HG02852 (cell line): ENCODE data around the gene GTPBP6.
"Not testable (repeated sequence)": the region's sequence is repeated elsewhere in the genome, so short reads cannot be mapped to it uniquely, and the experiment has no call there.

Experiments
- ATAC-seq: cut with Tn5 transposase; IDR thresholded peaks from one replicate; pipeline ENCODE4 v1.9.1; 2021; ENCODE audit warnings: mild to moderate bottlenecking, moderate library complexity; ENCODE audit not compliant: unreplicated experiment

GTPBP6 gene

GRCh38 chrX:352582-353314, 34.2 kb upstream of the GTPBP6 start:
- ATAC-seq, result no peak

GRCh38 chrX:352181-352580, 33.6 kb upstream of the GTPBP6 start:
- ATAC-seq, result no peak

DNA sequence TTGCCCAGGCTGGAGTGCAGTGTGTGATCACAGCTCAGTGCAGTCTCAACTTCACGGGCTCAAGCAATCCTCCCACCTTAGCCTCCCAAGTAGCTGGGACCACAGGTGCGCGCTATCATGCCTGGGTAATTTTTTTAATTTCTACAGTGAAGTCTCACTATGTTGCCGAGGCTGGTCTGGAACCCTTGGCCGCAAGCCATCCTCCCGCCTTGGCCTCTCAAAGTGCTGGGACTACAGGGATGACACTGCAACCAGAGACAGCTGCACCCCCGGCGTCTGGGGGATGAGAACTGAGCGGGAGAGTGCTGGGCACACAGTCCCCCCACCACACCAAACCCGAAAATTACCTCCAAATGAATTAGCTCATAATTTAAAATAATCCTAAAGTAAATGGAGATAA, 33.1 kb upstream of the GTPBP6 start:
- no peak for ATAC-seq

GRCh38 chrX:351324-351641, 32.7 kb upstream of the GTPBP6 start:
- ATAC-seq, result not testable (repeated sequence)

- ATAC-seq, result no peak
Observed at GRCh38 chrX:350534-351323, 32.1 kb upstream of the GTPBP6 start.

GRCh38 chrX:350148-350533, 31.5 kb upstream of the GTPBP6 start:
- ATAC-seq, result no peak

DNA sequence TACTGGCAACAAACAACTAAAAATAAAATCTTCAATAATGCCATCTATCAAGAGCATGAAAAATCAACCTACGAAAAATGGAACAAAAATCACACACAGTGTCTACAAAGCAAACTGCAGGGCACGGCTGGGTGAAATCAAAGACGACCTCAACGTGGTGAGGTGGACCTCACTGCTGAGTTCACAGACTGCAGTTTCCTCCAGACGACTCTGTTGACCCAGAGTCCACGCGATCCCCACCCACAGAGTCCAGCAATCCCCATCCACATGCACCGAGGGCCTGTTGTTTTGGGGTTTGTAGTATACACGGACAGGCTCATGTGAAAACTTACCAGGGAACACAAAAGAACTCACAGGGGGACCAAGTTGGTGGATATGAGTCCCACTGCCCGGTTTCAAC, 31.1 kb upstream of the GTPBP6 start:
- no peak for ATAC-seq

- no peak for ATAC-seq
Observed at GRCh38 chrX:349196-349595, 30.6 kb upstream of the GTPBP6 start.

GRCh38 chrX:348461-349117, 30.0 kb upstream of the GTPBP6 start:
- no peak for ATAC-seq

DNA sequence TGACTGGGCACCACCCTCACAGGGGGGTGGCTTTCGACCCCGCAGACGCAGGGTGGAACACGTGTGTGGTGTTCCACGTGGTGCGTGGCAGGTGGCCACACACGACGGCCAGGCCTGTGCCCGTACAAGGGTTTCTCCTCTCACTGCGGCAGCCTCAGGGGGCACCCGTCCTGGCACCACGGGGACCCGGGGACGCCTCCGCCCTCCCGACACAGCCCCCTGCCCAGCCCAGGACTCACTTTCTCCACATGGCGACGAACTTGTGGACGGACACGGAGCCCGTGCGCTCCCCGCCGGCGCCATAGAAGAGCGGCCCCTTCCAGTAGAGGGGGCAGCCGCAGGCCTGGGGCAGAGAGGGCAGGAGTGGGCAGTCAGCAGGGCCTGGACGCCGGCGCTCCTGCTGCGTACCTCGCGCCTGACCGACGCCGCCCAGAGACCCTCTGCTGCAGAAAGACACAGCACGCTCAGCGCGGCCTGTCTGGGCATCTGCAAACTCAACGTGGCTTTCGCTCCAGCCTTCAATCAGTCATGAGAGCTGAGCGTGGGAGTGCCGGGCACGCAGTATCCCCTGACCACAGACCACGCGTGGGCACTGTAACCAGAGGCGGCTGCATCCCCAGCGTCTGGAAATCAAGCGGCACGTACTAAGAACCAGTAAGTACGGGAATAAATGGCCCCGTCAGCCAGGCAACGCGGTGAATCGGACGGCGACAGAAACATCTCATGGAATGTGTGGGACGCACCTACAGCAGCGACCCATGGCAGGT, 28.9 kb upstream of the GTPBP6 start:
- no peak for ATAC-seq

GRCh38 chrX:346034-346813, 27.6 kb upstream of the GTPBP6 start:
- ATAC-seq, result no peak

DNA sequence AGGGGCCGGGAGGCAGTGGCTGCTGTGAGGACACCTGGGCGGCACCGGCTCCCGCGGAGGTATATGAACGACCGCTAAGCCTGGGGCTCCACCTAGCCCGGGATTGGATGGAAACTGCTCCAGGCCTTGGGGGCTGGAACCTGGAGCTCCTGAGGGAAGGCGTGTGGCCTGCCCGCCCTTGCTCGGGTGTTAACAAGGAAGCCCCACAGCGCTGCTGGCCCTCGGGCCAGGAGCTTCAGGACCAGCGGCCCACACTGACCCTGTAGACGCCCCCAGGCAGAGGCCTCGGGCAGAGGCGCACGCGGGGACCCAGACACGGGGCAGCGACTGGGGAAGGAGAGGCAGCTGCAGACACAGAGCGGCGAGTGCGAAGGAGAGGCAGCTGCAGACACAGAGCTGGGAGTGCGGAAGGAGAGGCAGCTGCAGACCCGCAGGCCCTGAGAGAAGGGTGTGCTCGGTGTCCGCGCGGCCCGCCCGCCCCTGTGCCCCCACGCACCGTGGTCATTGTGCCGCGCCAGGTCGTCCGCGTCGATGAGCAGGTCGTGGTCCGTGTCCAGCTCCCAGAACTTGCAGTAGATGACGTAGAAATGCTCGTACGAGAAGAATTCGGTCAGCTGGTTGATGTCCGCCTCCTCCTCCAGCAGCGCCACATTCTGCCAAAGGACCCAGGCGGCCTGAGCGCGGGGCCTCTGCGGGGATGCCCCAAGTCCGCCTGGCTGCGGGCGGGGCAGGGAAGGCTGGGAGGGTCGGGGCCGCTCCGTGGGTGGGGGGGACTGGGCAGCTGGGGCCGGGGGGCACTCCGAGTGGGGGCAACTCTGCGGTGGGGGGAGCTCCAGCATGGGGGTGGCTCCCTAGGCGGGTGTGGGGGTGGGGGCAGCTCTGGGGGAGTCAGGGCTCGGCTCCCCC, 26.7 kb upstream of the GTPBP6 start:
- no peak for ATAC-seq

GRCh38 chrX:344371-344901, 25.8 kb upstream of the GTPBP6 start:
- no peak for ATAC-seq

DNA sequence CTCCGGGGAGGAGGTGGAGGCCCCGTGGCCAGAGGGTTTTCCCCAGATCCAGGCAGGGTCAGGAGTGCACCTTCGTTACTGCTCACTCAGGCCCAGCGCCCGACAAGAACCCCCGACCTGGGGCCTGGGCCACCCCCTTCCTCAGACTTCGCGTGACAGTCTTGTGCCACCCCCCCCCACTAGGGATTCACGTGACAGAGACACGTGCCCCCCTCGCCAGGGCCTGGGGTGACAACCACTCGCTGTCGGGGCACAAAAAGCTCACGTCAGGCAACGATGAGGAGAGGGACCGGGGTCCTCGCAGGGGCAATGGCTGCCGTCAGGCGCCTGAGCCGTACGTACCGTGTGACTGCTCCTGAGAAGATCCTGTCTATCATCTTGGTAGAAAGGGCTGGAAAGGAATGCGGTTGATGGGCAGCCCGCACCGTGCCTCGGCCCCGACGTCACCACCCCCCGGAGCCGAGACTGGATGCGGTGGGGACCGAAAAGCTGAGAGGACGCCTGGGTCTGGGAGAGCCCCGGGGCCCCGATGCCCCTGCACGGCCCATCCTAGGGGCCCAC, 23.0 kb upstream of the GTPBP6 start:
- no peak for ATAC-seq

- ATAC-seq, result no peak
Observed at GRCh38 chrX:340641-341423, 22.2 kb upstream of the GTPBP6 start.

DNA sequence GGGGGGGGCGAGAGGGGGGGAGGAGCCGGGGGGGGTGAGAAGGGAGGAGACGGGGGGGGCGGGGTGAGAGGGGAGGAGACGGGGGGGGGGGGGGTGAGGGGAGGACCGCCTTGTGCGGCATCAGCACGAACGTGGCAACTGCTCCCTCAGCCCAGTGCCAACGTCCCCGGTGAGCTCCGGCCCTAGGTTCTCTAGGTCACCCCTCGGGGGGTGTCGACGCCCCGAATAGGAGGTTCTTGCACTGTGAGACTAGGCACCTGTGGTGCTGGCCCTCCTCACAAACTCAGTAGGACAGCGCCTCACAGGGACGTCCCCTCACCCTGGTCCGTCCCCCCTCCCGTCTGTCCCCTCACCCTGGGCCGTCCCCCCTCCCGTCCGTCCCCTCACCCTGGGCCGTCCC, 21.5 kb upstream of the GTPBP6 start:
- ATAC-seq, result no peak

- ATAC-seq, result no peak
Observed at GRCh38 chrX:338836-339400, 20.3 kb upstream of the GTPBP6 start.

- ATAC-seq, result no peak
Observed at GRCh38 chrX:338281-338835, 19.8 kb upstream of the GTPBP6 start.
